Measurements from ENCODE around the gene ACSS1.

ACSS1 gene

GRCh38 chr20:24993337-24994185 lies 64.4 kb downstream of the ACSS1 start:
- peak; percentile 59 for DNase-seq (ENCODE audit: low spot score)

GRCh38 chr20:24992487-24993205 lies 65.3 kb downstream of the ACSS1 start, which contains the start of gene APMAP:
TSS of gene APMAP (minus strand) at chr20:24992751. CDS start at chr20:24992688, 63 bp downstream.
- DNase-seq (ENCODE audit: low spot score) = peak; percentile 99

- peak; percentile 61 for DNase-seq (ENCODE audit: low spot score)
Measured at GRCh38 chr20:24991897-24992486, 65.9 kb downstream of the ACSS1 start.

GRCh38 chr20:24990810-24991252 lies 67.1 kb downstream of the ACSS1 start:
- DNase-seq (ENCODE audit: low spot score) = no peak

- DNase-seq (ENCODE audit: low spot score) = no peak
Measured at GRCh38 chr20:24989162-24989561, 68.8 kb downstream of the ACSS1 start.

DNA sequence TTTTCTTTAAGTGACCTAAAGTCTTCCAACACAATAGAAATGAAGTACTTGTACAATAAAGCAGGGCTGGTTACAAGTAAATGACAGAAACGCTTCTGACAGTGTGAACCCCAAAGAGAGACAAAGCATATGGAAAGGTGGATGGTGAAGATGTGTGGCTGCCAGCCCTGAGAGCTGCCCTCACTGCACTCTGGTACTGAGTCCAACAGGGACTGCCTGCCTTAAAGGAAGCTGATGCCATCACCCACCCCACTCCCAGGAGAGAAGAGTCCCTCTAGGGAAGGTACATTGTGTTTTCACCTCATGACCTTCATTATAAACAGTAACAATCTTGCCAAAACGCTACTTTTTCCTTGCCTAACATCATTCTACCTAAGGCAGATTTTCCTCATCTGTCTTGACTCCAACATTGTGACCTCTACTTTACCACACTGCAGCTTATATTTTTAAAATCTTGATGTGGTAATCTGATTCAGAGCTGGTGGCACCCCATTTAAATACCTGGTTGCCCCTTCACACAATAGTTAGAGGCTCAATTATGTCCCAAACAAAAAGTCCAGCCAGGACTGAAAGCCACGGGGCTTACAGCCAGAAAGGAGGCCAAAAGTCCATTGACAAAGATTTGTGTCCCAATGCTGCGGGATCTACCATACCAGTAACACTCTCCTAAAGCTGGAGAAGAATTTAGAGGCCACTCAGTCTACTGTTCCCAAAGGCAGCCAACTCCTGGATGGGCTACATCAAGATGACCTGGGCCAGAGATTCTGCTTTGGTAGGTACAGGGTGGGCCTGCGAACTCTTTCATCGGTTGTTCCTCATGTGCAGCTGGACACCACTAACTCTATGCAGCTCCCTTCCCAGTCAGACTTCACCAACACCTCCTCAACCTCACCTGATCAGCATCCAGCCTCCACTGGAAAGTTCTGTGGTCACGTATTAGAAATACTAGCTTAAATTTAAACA lies 69.8 kb downstream of the ACSS1 start:
- no peak for DNase-seq (ENCODE audit: low spot score)

DNA sequence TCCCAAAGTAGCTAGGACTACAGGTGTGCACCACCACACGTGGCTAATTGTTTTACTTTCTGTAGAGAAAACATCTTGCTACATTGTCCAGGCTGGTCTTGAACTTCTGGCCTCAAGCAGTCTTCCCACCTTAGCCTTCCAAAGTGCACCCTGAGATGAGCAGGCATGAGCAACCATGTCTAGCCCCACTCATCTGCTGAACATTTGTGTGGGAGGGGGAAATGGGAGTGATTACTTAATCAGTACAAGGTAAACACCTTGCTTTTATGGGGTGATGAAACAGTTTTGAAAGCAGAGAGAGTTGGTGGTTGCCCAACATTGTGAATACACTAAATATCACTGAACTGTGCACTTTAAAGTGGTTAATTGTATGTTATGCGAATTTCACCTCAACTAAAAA lies 70.7 kb downstream of the ACSS1 start:
- DNase-seq (ENCODE audit: low spot score) = no peak

DNA sequence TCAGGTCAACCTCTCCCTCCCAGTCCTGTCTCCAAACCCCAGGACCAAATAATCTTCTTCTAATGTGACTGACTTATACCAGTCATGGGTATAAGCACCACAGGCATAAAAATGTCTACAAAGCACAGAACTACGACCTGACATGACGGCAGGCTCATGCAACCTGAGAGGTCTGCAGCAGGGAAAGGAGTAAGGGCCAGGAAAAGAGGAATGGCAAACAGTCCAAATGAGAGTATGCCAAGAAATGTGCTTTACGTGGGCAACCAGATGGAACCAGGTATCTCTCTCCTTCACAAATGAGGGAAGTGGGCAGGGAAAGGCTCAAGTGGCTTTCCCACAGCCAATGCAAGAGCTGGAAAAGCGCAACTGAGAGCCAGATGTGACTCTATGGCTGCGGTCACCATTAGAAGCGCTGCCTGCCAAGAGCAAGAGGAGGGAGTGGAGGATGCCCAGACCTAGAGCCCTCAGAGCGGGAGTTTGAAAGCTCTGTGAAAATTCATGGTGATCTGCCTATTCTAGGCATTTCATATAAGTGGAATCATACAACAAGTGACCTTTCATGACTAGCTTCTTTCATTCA lies 71.4 kb downstream of the ACSS1 start:
- no peak for DNase-seq (ENCODE audit: low spot score)

DNA sequence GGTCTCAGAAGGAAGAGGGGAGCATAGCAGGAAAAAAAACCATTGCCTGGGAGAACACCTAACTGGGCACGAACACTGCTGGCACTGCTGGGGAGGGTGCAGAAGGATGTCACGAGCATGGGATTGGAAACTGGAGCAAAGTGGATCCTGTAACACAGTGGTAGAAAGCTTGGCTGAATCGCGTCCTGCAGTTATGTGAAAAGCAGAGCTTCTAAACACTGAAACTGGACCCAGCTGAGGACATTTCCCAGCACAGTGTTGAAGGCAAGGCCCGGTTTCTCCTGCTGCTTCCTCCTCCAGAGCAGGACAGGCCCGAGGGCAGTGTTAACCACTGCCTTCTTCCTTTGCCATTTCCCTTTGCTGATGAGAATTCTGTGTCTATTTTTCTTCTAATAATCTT lies 72.1 kb downstream of the ACSS1 start:
- DNase-seq (ENCODE audit: low spot score) = no peak

DNA sequence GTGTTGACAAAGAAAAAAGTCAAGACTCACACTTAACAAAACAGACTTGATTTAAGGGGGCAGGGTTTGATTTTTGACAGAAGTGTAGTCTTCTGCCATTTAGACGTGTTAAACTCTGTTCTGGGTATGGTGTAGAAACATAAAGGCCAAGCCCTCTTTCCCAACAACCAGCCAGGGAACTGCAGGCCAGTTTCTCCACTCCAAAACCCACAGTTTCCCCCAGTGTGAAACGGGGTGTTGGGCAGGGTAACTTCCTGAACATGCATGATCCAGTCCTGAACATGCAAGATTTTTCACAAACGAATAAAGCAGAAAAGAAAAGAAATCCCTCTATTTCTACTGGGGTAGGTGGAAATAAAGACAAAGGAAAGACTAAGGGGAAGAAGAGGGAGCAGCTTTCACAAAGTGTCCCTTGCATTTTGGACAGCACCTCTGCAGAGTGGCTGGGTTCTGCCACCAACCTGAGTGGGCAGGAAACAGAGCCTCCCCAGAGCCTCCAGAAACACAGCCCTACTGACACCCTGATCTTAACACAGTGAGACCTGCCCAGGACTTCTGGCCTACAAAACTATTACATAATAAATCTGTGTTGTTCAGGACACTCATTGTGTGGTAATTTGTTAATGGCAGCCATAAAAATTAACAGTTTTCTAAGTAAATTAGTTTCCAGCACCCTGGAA lies 72.8 kb downstream of the ACSS1 start:
- no peak for DNase-seq (ENCODE audit: low spot score)

DNA sequence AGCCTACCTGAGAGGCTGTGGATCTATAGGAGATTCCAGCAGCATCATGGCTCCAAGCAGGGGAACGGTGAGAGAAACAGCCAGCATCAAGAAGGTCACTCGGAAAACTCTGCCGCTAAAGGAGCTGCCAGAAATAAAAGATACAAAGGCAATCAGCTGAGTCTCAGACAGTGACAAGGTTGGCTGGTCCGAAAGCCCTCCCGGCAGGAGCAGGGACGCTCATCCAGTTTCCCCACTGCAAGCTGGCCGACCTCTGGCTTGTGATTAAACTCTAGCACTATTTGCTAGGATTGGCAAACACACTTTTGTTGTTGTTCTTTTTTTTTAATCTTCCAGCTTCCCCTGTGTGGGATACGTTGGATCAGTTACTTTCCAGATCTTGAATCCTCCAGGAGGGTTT lies 74.0 kb downstream of the ACSS1 start:
- no peak for DNase-seq (ENCODE audit: low spot score)

DNA sequence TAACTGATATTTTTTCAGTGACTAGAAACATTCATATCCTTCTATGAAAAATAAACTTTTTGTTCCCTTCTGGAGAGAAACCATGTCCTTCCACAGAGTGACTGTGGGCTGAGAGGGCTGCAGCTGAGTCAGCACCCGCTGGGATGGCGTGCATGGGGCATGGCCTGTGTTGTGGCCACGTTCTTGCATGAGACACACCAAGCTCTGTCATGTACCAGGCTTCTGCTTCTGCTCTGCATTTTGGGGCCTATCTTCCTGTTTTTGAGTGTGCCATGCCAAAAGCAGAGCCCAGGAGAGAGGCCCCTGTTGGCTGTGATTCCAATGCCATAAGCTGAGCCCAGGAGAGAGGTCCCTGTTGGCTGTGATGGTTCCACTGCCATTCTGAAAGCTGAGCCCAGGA lies 76.1 kb downstream of the ACSS1 start:
- DNase-seq (ENCODE audit: low spot score) = no peak

- DNase-seq (ENCODE audit: low spot score) = no peak
Measured at GRCh38 chr20:24981282-24981681, 76.7 kb downstream of the ACSS1 start.

GRCh38 chr20:24980291-24981053 lies 77.5 kb downstream of the ACSS1 start:
- DNase-seq (ENCODE audit: low spot score) = no peak

- no peak for DNase-seq (ENCODE audit: low spot score)
Measured at GRCh38 chr20:24979036-24979960, 78.6 kb downstream of the ACSS1 start.

DNA sequence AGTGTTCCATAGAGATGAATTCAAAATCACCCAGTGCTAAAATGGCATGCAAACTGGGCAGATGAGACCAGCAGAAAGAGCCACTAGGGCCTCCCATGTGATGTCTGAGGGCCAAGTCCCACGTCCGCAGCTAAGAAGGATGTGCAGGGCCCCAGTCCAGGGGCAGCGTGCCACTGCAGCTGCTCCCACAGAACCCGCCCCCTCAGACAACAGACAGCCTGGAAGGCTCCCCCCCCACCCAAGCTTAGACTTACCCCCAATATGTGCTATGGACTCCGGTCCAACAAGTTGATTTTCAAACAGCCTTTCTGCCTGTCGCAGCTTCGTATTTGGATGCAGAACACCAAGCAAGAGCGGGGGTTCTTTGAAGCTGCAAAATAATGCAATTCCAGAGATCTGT lies 79.4 kb downstream of the ACSS1 start:
- no peak for DNase-seq (ENCODE audit: low spot score)

DNA sequence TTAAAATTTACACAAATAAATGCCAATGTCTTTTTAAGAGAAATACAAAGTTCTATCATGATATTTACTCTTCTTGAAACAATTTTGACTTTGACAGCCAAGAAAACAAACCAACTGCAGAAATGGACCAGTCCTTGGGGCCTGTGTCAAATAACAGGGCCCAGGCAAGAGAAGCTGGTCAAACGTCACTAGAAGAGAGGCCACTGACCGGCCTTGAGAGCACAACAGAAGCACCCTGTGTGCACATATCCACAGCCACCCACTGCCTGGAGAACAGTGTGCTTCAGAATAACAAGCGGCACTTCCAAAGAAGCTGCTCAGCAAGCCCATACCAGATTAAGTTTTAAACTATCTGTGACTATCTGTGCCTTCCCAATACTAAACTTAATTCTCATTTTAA lies 80.1 kb downstream of the ACSS1 start:
- no peak for DNase-seq (ENCODE audit: low spot score)

- no peak for DNase-seq (ENCODE audit: low spot score)
Measured at GRCh38 chr20:24977336-24977735, 80.6 kb downstream of the ACSS1 start.

GRCh38 chr20:24972341-24972740 lies 85.6 kb downstream of the ACSS1 start:
- DNase-seq (ENCODE audit: low spot score) = no peak

Measured in GM03348 (cell line).